CD14-positive monocyte (primary cell): ENCODE results near the gene CACNA1S. TPM values are rescaled to one million over a fixed set of nuclear protein-coding genes. Genes with fewer than 3 reads are reported as not detected.

Experiments
- DNase-seq, 3 donors: peaks; one replicate each; pipeline ENCODE4 v3.0.0-alpha.2; 2011 to 2022
- H2AFZ ChIP-seq: 2 replicates; pipeline ENCODE4 v1.6.0; 2012; ENCODE audit warnings: mild to moderate bottlenecking, low read depth, low read length, inconsistent platforms; ENCODE audit not compliant: insufficient read depth, poor library complexity, severe bottlenecking
- H3K27ac ChIP-seq, 2 donors: 1 replicate in 1 of 2; 2 replicates in 1 of 2; pipeline ENCODE4 v1.5.1; 2012 to 2013; ENCODE audit warnings: low read length in 2 of 2, control low read depth in 1 of 2, inconsistent platforms in 1 of 2, low read depth in 1 of 2, mild to moderate bottlenecking in 1 of 2
- H3K27me3 ChIP-seq, 2 donors: one replicate each; pipeline versions ENCODE4 v1.6.0 to v1.6.1; 2011 to 2013; ENCODE audit warnings: low read length in 2 of 2; ENCODE audit not compliant: control insufficient read depth in 2 of 2, insufficient read depth in 2 of 2
- H3K36me3 ChIP-seq, 2 donors: replicated peaks in 1 of 2; 1 replicate in 1 of 2; 2 replicates in 1 of 2; pipeline versions ENCODE4 v1.5.1 to v1.6.1; 2012 to 2013; ENCODE audit warnings: low read length in 2 of 2, control low read depth in 1 of 2, inconsistent platforms in 1 of 2, mild to moderate bottlenecking in 1 of 2; ENCODE audit not compliant: insufficient read depth in 2 of 2, control insufficient read depth in 1 of 2
- H3K4me1 ChIP-seq, 2 donors: 1 replicate in 1 of 2; 2 replicates in 1 of 2; pipeline versions ENCODE4 v1.5.1 to v1.6.1; 2012 to 2013; ENCODE audit warnings: low read length in 2 of 2, control low read depth in 1 of 2, inconsistent platforms in 1 of 2, mild to moderate bottlenecking in 1 of 2, moderate library complexity in 1 of 2; ENCODE audit not compliant: insufficient read depth in 2 of 2, control insufficient read depth in 1 of 2
- H3K4me2 ChIP-seq: replicated peaks from 2 replicates; pipeline ENCODE3; 2012; ENCODE audit warnings: low read length, moderate library complexity, mild to moderate bottlenecking; ENCODE audit not compliant: poor library complexity, severe bottlenecking; ENCODE audit errors: extremely low read depth
- H3K4me3 ChIP-seq, 3 experiments: fragments of 200-600 bp in 1 of 3; sonication (generic) in 1 of 3; replicated peaks in 1 of 3; 1 replicate in 2 of 3; 2 replicates in 1 of 3; pipeline ENCODE4 v1.5.1; 2011 to 2013; ENCODE audit warnings: low read length in 3 of 3, mild to moderate bottlenecking in 3 of 3, control low read depth in 2 of 3, low read depth in 2 of 3, inconsistent platforms in 1 of 3, moderate library complexity in 1 of 3
- H3K79me2 ChIP-seq: 2 replicates; pipeline ENCODE4 v1.6.0; 2012; ENCODE audit warnings: mild to moderate bottlenecking, control low read depth, inconsistent platforms, low read length, moderate library complexity; ENCODE audit not compliant: insufficient read depth
- H3K9ac ChIP-seq: 2 replicates; pipeline ENCODE4 v1.6.0; 2017; ENCODE audit warnings: low read length, mild to moderate bottlenecking; ENCODE audit not compliant: insufficient read depth, poor library complexity, severe bottlenecking
- H3K9me3 ChIP-seq, 2 donors: replicated peaks in 1 of 2; 1 replicate in 1 of 2; 2 replicates in 1 of 2; pipeline versions ENCODE4 v1.5.1 to v1.6.1; 2012 to 2013; ENCODE audit warnings: low read length in 2 of 2, control low read depth in 1 of 2; ENCODE audit not compliant: control insufficient read depth in 1 of 2, insufficient read depth in 1 of 2
- H4K20me1 ChIP-seq: 2 replicates; pipeline ENCODE4 v1.6.0; 2012; ENCODE audit warnings: mild to moderate bottlenecking, low read length, control low read depth, moderate library complexity; ENCODE audit not compliant: insufficient read depth
- H3K27ac Mint-ChIP-seq, 7 donors: one replicate each; pipeline ENCODE4 v1.8.0; 2020; ENCODE audit warnings: mild to moderate bottlenecking in 7 of 7, mixed read lengths in 7 of 7, moderate library complexity in 6 of 7, inconsistent platforms in 2 of 7
- H3K27me3 Mint-ChIP-seq, 3 donors: one replicate each; pipeline ENCODE4 v1.8.0; 2021 to 2022; ENCODE audit warnings: low read depth in 3 of 3, mild to moderate bottlenecking in 3 of 3, mixed read lengths in 3 of 3, moderate library complexity in 3 of 3, inconsistent platforms in 1 of 3
- H3K36me3 Mint-ChIP-seq, 2 donors: one replicate each; pipeline ENCODE4 v1.8.0; 2020; ENCODE audit warnings: mixed read lengths in 2 of 2, inconsistent platforms in 1 of 2, mild to moderate bottlenecking in 1 of 2
- H3K4me1 Mint-ChIP-seq: one replicate; pipeline ENCODE4 v1.8.0; 2020; ENCODE audit warnings: mild to moderate bottlenecking, mixed read lengths
- H3K4me3 Mint-ChIP-seq, 2 donors: one replicate each; pipeline ENCODE4 v1.8.0; 2020; ENCODE audit warnings: mild to moderate bottlenecking in 2 of 2, mixed read lengths in 2 of 2, moderate library complexity in 1 of 2
- H3K9me3 Mint-ChIP-seq, 7 donors: one replicate each; pipeline ENCODE4 v1.8.0; 2020 to 2022; ENCODE audit warnings: mixed read lengths in 7 of 7, mild to moderate bottlenecking in 6 of 7, moderate library complexity in 6 of 7, inconsistent platforms in 2 of 7
- WGBS: methylation state at CpG from one replicate; pipeline ENCODE4 v1.1.5; 2013; ENCODE audit warnings: missing lambda C conversion rate; ENCODE audit not compliant: insufficient coverage; 5-methylcytosine and 5-hydroxymethylcytosine counted together
- intact Hi-C, 2 donors: fragments of 100-400 bp; cut with micrococcal nuclease; formaldehyde crosslinking; loops; one replicate each; pipeline versions ENCODE4 v1.15.0 to v1.15.1; 2023
- polyA plus RNA-seq, 3 donors: library from polyadenylated mRNA; depleted of rRNA in 1 of 3; unstranded in 2 of 3; stranded (reverse) in 1 of 3; fragments of 300-500 nt in 2 of 3; fragments of >200 nt in 1 of 3; fragmentation: Illumina TruSeq in 2 of 3; gene quantifications; 1 replicate in 2 of 3; 2 replicates in 1 of 3; pipeline ENCODE4 v1.2.3, GENCODE V29; 2012 to 2021
- TF ChIP-seq, protein P1 (sequence below): fragments of 200-600 bp; IDR thresholded peaks from one replicate; pipeline ENCODE4 v1.8.0; 2022; ENCODE audit warnings: antibody characterized with exemption, mild to moderate bottlenecking

Gene CACNA1S
- polyA plus RNA-seq, 3 donors, result not detected

DNA sequence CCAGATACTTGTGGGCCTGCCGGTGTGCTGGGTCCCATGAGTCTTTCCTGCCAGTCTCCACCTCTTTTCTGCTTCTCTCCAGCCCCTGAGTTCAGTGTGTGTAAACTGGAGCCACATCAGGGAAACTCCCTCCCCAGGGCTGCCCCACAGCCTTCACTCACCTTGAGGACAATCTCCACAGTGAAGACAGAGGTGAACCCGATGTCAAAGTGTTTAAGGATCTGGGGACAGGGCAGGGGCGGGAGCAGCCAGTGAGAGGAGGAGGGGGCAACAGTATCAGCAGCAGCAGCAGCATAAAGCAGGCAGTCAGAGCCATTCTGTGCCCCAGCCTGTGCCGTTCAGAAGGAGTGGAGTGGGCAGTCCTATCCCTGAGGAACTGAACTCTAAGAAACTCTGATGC is 43.2 kb downstream of the CACNA1S start:
- H3K27ac Mint-ChIP-seq, result no peak overlapping the region

GRCh38 chr1:201066986-201067385 is 45.2 kb downstream of the CACNA1S start:
- H3K27me3 ChIP-seq, result no peaks in the 10 kb centered on the region
- H3K4me1 ChIP-seq, result no peaks in the 10 kb centered on the region
- H3K4me3 Mint-ChIP-seq, result no peak overlapping the region
- peaks cover 2 to 6% (median 3%) of the 10 kb centered on the region in 3 donors for H3K27me3 Mint-ChIP-seq
- no peak overlapping the region for H3K4me3 ChIP-seq
- intact Hi-C loops, result no loop called here
- H3K4me1 Mint-ChIP-seq, result no peaks in the 10 kb centered on the region
- H3K9me3 ChIP-seq, result no peaks in the 10 kb centered on the region
- H3K9me3 Mint-ChIP-seq, result peaks cover 0 to 3% (median 0%) of the 10 kb centered on the region in 7 donors
- no peak for DNase-seq
- H3K36me3 Mint-ChIP-seq, result no peaks in the 10 kb centered on the region
- TF ChIP-seq, protein P1, sequence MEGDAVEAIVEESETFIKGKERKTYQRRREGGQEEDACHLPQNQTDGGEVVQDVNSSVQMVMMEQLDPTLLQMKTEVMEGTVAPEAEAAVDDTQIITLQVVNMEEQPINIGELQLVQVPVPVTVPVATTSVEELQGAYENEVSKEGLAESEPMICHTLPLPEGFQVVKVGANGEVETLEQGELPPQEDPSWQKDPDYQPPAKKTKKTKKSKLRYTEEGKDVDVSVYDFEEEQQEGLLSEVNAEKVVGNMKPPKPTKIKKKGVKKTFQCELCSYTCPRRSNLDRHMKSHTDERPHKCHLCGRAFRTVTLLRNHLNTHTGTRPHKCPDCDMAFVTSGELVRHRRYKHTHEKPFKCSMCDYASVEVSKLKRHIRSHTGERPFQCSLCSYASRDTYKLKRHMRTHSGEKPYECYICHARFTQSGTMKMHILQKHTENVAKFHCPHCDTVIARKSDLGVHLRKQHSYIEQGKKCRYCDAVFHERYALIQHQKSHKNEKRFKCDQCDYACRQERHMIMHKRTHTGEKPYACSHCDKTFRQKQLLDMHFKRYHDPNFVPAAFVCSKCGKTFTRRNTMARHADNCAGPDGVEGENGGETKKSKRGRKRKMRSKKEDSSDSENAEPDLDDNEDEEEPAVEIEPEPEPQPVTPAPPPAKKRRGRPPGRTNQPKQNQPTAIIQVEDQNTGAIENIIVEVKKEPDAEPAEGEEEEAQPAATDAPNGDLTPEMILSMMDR, result no peak
- no peak overlapping the region for H3K4me2 ChIP-seq
- WGBS, result 100% methylated on average over 1 of the region's 4 CpGs
- H3K27ac ChIP-seq, result no peak overlapping the region
- H3K36me3 ChIP-seq, result no peaks in the 10 kb centered on the region
- H4K20me1 ChIP-seq, result no peaks in the 10 kb centered on the region
- no peak overlapping the region for H3K9ac ChIP-seq
- no peak overlapping the region for H2AFZ ChIP-seq
- H3K27ac Mint-ChIP-seq, result no peak overlapping the region
- H3K79me2 ChIP-seq, result no peaks in the 10 kb centered on the region

More for the DNA sequence above, 43.2 kb downstream of the CACNA1S start:
- Histone ChIP-seq H4K20me1 (no peaks in the 10 kb centered on the region), H3K4me3 (no peak overlapping the region), H2AFZ (no peak overlapping the region), H3K4me2 (no peak overlapping the region), H3K27me3 (no peaks in the 10 kb centered on the region), H3K27ac (no peak overlapping the region), H3K36me3 (no peaks in the 10 kb centered on the region), H3K4me1 (no peaks in the 10 kb centered on the region), H3K79me2 (no peaks in the 10 kb centered on the region), H3K9ac (no peak overlapping the region), H3K9me3 (no peaks in the 10 kb centered on the region)
- TF ChIP-seq, protein P1, result no peak
- Mint-ChIP-seq H3K36me3 (no peaks in the 10 kb centered on the region), H3K4me1 (no peaks in the 10 kb centered on the region), H3K9me3 (peaks cover 0 to 3% (median 0%) of the 10 kb centered on the region in 7 donors), H3K4me3 (no peak overlapping the region), H3K27me3 (peaks cover 2 to 3% (median 3%) of the 10 kb centered on the region in 3 donors)
- DNase-seq, result no peak
- intact Hi-C loops, result no loop called here
- WGBS, result 89% methylated on average over 4 of the region's 4 CpGs
